Transverse colon (tissue), 4 donors: Measurements from ENCODE around the gene TRPM3. TPM values are rescaled to one million over a fixed set of nuclear protein-coding genes. Genes with fewer than 3 reads are reported as not detected.

Experiments used
- DNase-seq: peaks from one replicate; pipeline ENCODE4 v3.0.0-alpha.2; 2019
- H3K27ac ChIP-seq, 4 donors: fragments of 200-600 bp; sonication (generic); 2 replicates each; pipeline ENCODE4 v1.5.1; 2016 to 2018; ENCODE audit warnings: inconsistent platforms in 4 of 4
- H3K27me3 ChIP-seq: fragments of 200-600 bp; sonication (generic); 2 replicates; pipeline ENCODE4 v1.5.1; 2017; ENCODE audit warnings: inconsistent platforms
- H3K36me3 ChIP-seq, 4 donors: fragments of 200-600 bp; sonication (generic); 2 replicates each; pipeline ENCODE4 v1.5.1; 2017 to 2019; ENCODE audit warnings: inconsistent platforms in 4 of 4
- H3K4me1 ChIP-seq, 4 donors: fragments of 200-600 bp; sonication (generic); 2 replicates each; pipeline ENCODE4 v1.5.1; 2017 to 2020; ENCODE audit warnings: inconsistent platforms in 4 of 4
- H3K4me3 ChIP-seq, 4 donors: fragments of 200-600 bp; sonication (generic); 1 replicate in 1 of 4; 2 replicates in 3 of 4; pipeline versions ENCODE4 v1.5.1 to v1.6.1; 2017 to 2019; ENCODE audit warnings: inconsistent platforms in 4 of 4
- H3K9me3 ChIP-seq, 2 donors: fragments of 200-600 bp; sonication (generic); 2 replicates each; pipeline ENCODE4 v1.5.1; 2017 to 2019; ENCODE audit warnings: inconsistent platforms in 2 of 2
- CTCF ChIP-seq, 5 experiments: fragments of 200-600 bp in 3 of 5; fragments of 450-650 bp in 2 of 5; sonication (generic) in 3 of 5; IDR thresholded peaks; 1 replicate in 2 of 5; 2 replicates in 3 of 5; pipeline ENCODE4 v1.5.1; 2016 to 2017; ENCODE audit warnings: antibody characterized with exemption in 5 of 5, inconsistent platforms in 3 of 5, mild to moderate bottlenecking in 2 of 5, moderate library complexity in 1 of 5
- EP300 ChIP-seq: sonication (generic); formaldehyde crosslinking; IDR thresholded peaks from one replicate; pipeline ENCODE4 v1.6.1; 2017; ENCODE audit warnings: antibody characterized with exemption, low read depth
- POLR2A ChIP-seq: fragments of 450-650 bp; IDR thresholded peaks from one replicate; pipeline ENCODE4 v1.6.1; 2016; ENCODE audit warnings: antibody characterized with exemption, mild to moderate bottlenecking, moderate library complexity
- POLR2AphosphoS5 ChIP-seq, 3 donors: sonication (generic); formaldehyde crosslinking; IDR thresholded peaks; one replicate each; pipeline ENCODE4 v1.6.1; 2016; ENCODE audit warnings: antibody characterized with exemption in 3 of 3
- WGBS, 2 donors: methylation state at CpG; one replicate each; pipeline ENCODE4 v1.1.5; 2018; ENCODE audit warnings: low coverage in 1 of 2; 5-methylcytosine and 5-hydroxymethylcytosine counted together
- in situ Hi-C, 4 donors: fragments of 200-750 bp; cut with MboI; loops; one replicate each; pipeline versions ENCODE4 v1.15.0 to v1.15.1; 2017; ENCODE audit warnings: low sequenced_read_pairs in 3 of 4, low pct_ligation_motif_present in 1 of 4, low pct_unique_long_range_greater_than_20kb in 1 of 4
- intact Hi-C: fragments of 100-400 bp; cut with DNase I; formaldehyde crosslinking; loops from one replicate; pipeline ENCODE4 v1.15.1; 2023; ENCODE audit warnings: low total_unique reads
- total RNA-seq, 4 donors: library from RNA; depleted of rRNA; stranded (reverse); fragments of >200 nt; gene quantifications; one replicate each; pipeline ENCODE4 v1.1.0, GENCODE V29; 2016

TRPM3 gene
- total RNA-seq, 4 donors from 2014 or later = 0.16 to 1.2 (median 0.32) TPM

- WGBS, 2 donors = 53% methylated on average over 3 of the region's 3 CpGs; no CpG with 5 or more reads in 1 of the 2 donors
- intact Hi-C loops = no loop called here
- no peak for TF ChIP-seq POLR2AphosphoS5 (IDR thresholded peaks at IDR 0.05)
- no peak for TF ChIP-seq EP300
- no peak for TF ChIP-seq POLR2A
- no peak for TF ChIP-seq CTCF (IDR thresholded peaks at IDR 0.05)
These were observed 348.8 kb downstream of the TRPM3 start for GRCh38 chr9:70772601-70773000.

DNA sequence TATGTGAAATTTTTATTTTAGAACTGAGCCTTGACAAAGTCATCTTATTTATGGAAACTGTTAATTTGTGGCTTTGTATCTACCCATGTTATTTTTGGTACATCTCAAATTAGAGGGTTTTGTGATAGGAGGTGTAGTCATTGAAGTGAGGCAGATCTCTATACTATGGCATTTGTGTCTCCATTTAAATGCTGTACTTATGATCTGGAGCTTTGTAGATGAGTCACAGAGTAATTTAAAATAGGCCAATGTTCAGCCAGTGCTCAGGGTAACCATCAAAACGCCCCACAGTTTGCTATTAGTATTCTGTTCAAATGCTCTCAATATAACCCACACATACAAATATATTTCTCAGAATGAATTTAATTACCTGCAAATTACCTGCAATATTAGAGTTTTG, 355.5 kb downstream of the TRPM3 start:
- H3K27me3 ChIP-seq = no peaks in the 10 kb centered on the region
- intact Hi-C loops (no loop called here), in situ Hi-C loops (no loop called here)
- H3K4me3 ChIP-seq = no peak overlapping the region
- H3K36me3 ChIP-seq = no peaks in the 10 kb centered on the region
- WGBS, 2 donors = 43 to 50% methylated on average over 1 of the region's 1 CpG
- H3K4me1 ChIP-seq = no peaks in the 10 kb centered on the region
- TF ChIP-seq POLR2AphosphoS5 (IDR thresholded peaks at IDR 0.05) (no peak), CTCF (IDR thresholded peaks at IDR 0.05) (no peak), POLR2A (no peak), EP300 (no peak)
- DNase-seq = no peak
- H3K27ac ChIP-seq = no peak overlapping the region
- no peaks in the 10 kb centered on the region for H3K9me3 ChIP-seq

More at GRCh38 chr9:70772601-70773000, 348.8 kb downstream of the TRPM3 start:
- no peaks in the 10 kb centered on the region for H3K4me1 ChIP-seq
- in situ Hi-C loops = no loop called here
- DNase-seq = no peak
- H3K4me3 ChIP-seq = no peak overlapping the region
- H3K36me3 ChIP-seq = no peaks in the 10 kb centered on the region
- no peak overlapping the region for H3K27ac ChIP-seq
- H3K27me3 ChIP-seq = no peaks in the 10 kb centered on the region
- H3K9me3 ChIP-seq = no peaks in the 10 kb centered on the region

DNA sequence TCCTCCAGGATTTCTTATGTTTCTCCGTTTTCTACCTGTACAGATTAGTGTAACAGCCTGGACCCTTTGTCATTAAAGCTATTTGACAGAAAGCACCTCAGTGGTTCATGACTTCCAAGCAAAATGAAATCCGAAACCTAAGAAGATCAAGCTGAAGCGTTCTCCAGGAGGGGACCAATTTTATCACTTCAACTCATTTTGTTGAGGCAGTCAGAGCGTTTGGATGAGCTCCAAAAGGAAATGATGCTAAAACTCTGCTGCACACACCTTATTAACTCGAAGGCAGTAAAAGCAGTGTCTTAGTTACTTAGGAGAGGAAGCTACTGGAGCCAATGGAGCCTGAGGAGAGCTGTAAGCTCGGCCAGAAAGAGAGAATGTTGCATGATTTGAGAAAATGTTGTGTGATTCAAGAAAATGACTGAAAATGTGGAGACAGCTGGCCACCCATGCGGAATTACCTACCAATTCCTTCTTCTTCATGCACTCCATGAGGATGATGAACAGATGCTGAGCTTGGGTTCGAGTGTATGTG, 360.2 kb downstream of the TRPM3 start:
- Histone ChIP-seq H3K4me3 (no peak overlapping the region), H3K27ac (no peak overlapping the region), H3K9me3 (no peaks in the 10 kb centered on the region), H3K27me3 (no peaks in the 10 kb centered on the region), H3K4me1 (no peaks in the 10 kb centered on the region), H3K36me3 (no peaks in the 10 kb centered on the region)
- in situ Hi-C loops (no loop called here), intact Hi-C loops (no loop called here)
- WGBS, 2 donors = 36 to 39% methylated on average over 4 to 8 of the region's 8 CpGs
- no peak for DNase-seq
- TF ChIP-seq POLR2A (no peak), CTCF (IDR thresholded peaks at IDR 0.05) (no peak), EP300 (no peak), POLR2AphosphoS5 (IDR thresholded peaks at IDR 0.05) (no peak)

GRCh38 chr9:70760228-70760627, 361.2 kb downstream of the TRPM3 start:
- H3K4me1 ChIP-seq = no peaks in the 10 kb centered on the region
- H3K4me3 ChIP-seq = no peak overlapping the region
- TF ChIP-seq POLR2AphosphoS5 (IDR thresholded peaks at IDR 0.05) (no peak), EP300 (no peak), POLR2A (no peak), CTCF (IDR thresholded peaks at IDR 0.05) (no peak)
- no peaks in the 10 kb centered on the region for H3K9me3 ChIP-seq
- intact Hi-C loops (no loop called here), in situ Hi-C loops (no loop called here)
- no peak for DNase-seq
- WGBS, 2 donors = 76% methylated on average over 8 of the region's 8 CpGs; no CpG with 5 or more reads in 1 of the 2 donors
- no peak overlapping the region for H3K27ac ChIP-seq
- no peaks in the 10 kb centered on the region for H3K36me3 ChIP-seq
- no peaks in the 10 kb centered on the region for H3K27me3 ChIP-seq
